Neural progenitor cell (in vitro differentiated cells): ENCODE results near the gene IDI2. TPM values are rescaled to one million over a fixed set of nuclear protein-coding genes. Genes with fewer than 3 reads are reported as not detected.

Experiments
- DNase-seq: peaks from one replicate; pipeline ENCODE4 v3.0.0-alpha.2; 2016; ENCODE audit warnings: low spot score
- H2AFZ ChIP-seq: fragments of 200-600 bp; sonication (generic); replicated peaks from 2 replicates; pipeline ENCODE4 v1.6.1; 2016; ENCODE audit warnings: antibody characterized with exemption
- H3F3A ChIP-seq: fragments of 200-600 bp; sonication (generic); 2 replicates; pipeline ENCODE4 v1.6.1; 2016; ENCODE audit warnings: antibody characterized with exemption, low read depth
- H3K27ac ChIP-seq: fragments of 200-600 bp; sonication (generic); 2 replicates; pipeline ENCODE4 v1.5.1; 2016; ENCODE audit warnings: mild to moderate bottlenecking
- H3K27me3 ChIP-seq: fragments of 200-600 bp; sonication (generic); 2 replicates; pipeline ENCODE4 v1.6.1; 2016; ENCODE audit warnings: mild to moderate bottlenecking, moderate library complexity
- H3K36me3 ChIP-seq: fragments of 200-600 bp; sonication (generic); 2 replicates; pipeline ENCODE4 v1.5.1; 2016
- H3K4me1 ChIP-seq: fragments of 200-600 bp; sonication (generic); 2 replicates; pipeline ENCODE4 v1.6.1; 2016; ENCODE audit warnings: mixed run types
- H3K4me2 ChIP-seq: fragments of 200-600 bp; sonication (generic); 2 replicates; pipeline ENCODE4 v1.6.1; 2016
- H3K4me3 ChIP-seq: fragments of 200-600 bp; sonication (generic); 2 replicates; pipeline ENCODE4 v1.5.1; 2016
- H3K79me2 ChIP-seq: fragments of 200-600 bp; sonication (generic); 2 replicates; pipeline ENCODE4 v1.6.1; 2016; ENCODE audit warnings: low read depth
- H3K9ac ChIP-seq: fragments of 200-600 bp; sonication (generic); 2 replicates; pipeline ENCODE4 v1.6.1; 2016
- H3K9me3 ChIP-seq: fragments of 200-600 bp; sonication (generic); 2 replicates; pipeline ENCODE4 v1.5.1; 2016; ENCODE audit warnings: low read depth
- H4K20me1 ChIP-seq: fragments of 200-600 bp; sonication (generic); 2 replicates; pipeline ENCODE4 v1.6.1; 2016; ENCODE audit warnings: low read depth
- H3K27ac Mint-ChIP-seq: 3 replicates; pipeline ENCODE4 v1.8.0; 2021; ENCODE audit warnings: mixed read lengths
- H3K27me3 Mint-ChIP-seq: 2 replicates; pipeline ENCODE4 v1.8.0; 2022; ENCODE audit warnings: low read depth, mild to moderate bottlenecking, inconsistent platforms, moderate library complexity, mixed read lengths; ENCODE audit not compliant: insufficient read depth
- H3K36me3 Mint-ChIP-seq: 3 replicates; pipeline ENCODE4 v1.8.0; 2021; ENCODE audit warnings: mixed read lengths
- H3K4me1 Mint-ChIP-seq: 3 replicates; pipeline ENCODE4 v1.8.0; 2021; ENCODE audit warnings: mixed read lengths
- H3K4me3 Mint-ChIP-seq: 3 replicates; pipeline ENCODE4 v1.8.0; 2021; ENCODE audit warnings: mild to moderate bottlenecking, moderate library complexity, mixed read lengths
- H3K9me3 Mint-ChIP-seq: 3 replicates; pipeline ENCODE4 v1.8.0; 2020; ENCODE audit warnings: mixed read lengths
- CTCF ChIP-seq: fragments of 200-600 bp; sonication (generic); IDR thresholded peaks from 2 replicates; pipeline ENCODE4 v1.5.1; 2017; ENCODE audit warnings: antibody characterized with exemption, mild to moderate bottlenecking
- EZH2 ChIP-seq: fragments of 200-600 bp; sonication (generic); IDR thresholded peaks from 2 replicates; pipeline ENCODE4 v1.6.1; 2017; ENCODE audit warnings: antibody characterized with exemption, mild to moderate bottlenecking, moderate library complexity
- EZH2phosphoT487 ChIP-seq: fragments of 200-600 bp; sonication (generic); IDR thresholded peaks from 2 replicates; pipeline ENCODE4 v1.6.1; 2017; ENCODE audit warnings: antibody characterized with exemption
- total RNA-seq: library from RNA; depleted of rRNA; stranded (reverse); fragments of >200 nt; gene quantifications from 2 replicates; pipeline ENCODE4 v1.2.3, GENCODE V29; 2015; ENCODE audit warnings: low replicate concordance

The IDI2 gene
- not detected in 2 replicates for total RNA-seq

GRCh38 chr10:1025683-1026082 is at the start of gene IDI2:
TSS of gene IDI2 (minus strand) at chr10:1025859. CDS start at chr10:1024723, 1,136 bp downstream.
- Mint-ChIP-seq H3K27me3 (peaks cover 2% of the 10 kb centered on the region), H3K27ac (no peak within 1 kb of the TSS), H3K4me1 (no peaks in the 10 kb centered on the region), H3K36me3 (peaks cover 4% of the 10 kb centered on the region), H3K4me3 (no peak within 1 kb of the TSS), H3K9me3 (no peaks in the 10 kb centered on the region)
- Histone ChIP-seq H3K4me2 (no peak within 1 kb of the TSS), H3K79me2 (no peaks in the 10 kb centered on the region), H3K27ac (no peak within 1 kb of the TSS), H2AFZ (no peak within 1 kb of the TSS), H3K9ac (no peak within 1 kb of the TSS), H3K36me3 (no peaks in the 10 kb centered on the region), H3K27me3 (no peaks in the 10 kb centered on the region), H3K4me3 (no peak within 1 kb of the TSS), H3K9me3 (no peaks in the 10 kb centered on the region), H3F3A (peaks cover 5% of the 10 kb centered on the region), H4K20me1 (no peaks in the 10 kb centered on the region), H3K4me1 (no peaks in the 10 kb centered on the region)
- TF ChIP-seq CTCF (no peak), EZH2phosphoT487 (no peak), EZH2 (no peak)
- no peak for DNase-seq

GRCh38 chr10:1074748-1075308 is 49.2 kb upstream of the IDI2 start:
- Histone ChIP-seq H3K4me1 (no peaks in the 10 kb centered on the region), H3K9ac (no peak overlapping the region), H3F3A (peaks cover 3% of the 10 kb centered on the region), H3K27me3 (no peaks in the 10 kb centered on the region), H3K27ac (no peak overlapping the region), H3K9me3 (no peaks in the 10 kb centered on the region), H3K36me3 (no peaks in the 10 kb centered on the region), H2AFZ (no peak overlapping the region), H4K20me1 (no peaks in the 10 kb centered on the region), H3K4me3 (no peak overlapping the region), H3K79me2 (no peaks in the 10 kb centered on the region), H3K4me2 (no peak overlapping the region)
- Mint-ChIP-seq H3K27me3 (no peaks in the 10 kb centered on the region), H3K4me3 (no peak overlapping the region), H3K27ac (no peak overlapping the region), H3K36me3 (peaks cover 7% of the 10 kb centered on the region), H3K9me3 (no peaks in the 10 kb centered on the region), H3K4me1 (no peaks in the 10 kb centered on the region)
- TF ChIP-seq EZH2 = no peak
- no peak for TF ChIP-seq EZH2phosphoT487
- peak; percentile 21 for TF ChIP-seq CTCF
- no peak for DNase-seq

GRCh38 chr10:1074052-1074747 is 48.5 kb upstream of the IDI2 start:
- Histone ChIP-seq H3K79me2 (no peaks in the 10 kb centered on the region), H2AFZ (no peak overlapping the region), H3F3A (peaks cover 3% of the 10 kb centered on the region), H3K4me1 (no peaks in the 10 kb centered on the region), H3K27ac (no peak overlapping the region), H3K27me3 (no peaks in the 10 kb centered on the region), H3K4me2 (no peak overlapping the region), H3K9me3 (no peaks in the 10 kb centered on the region), H3K9ac (no peak overlapping the region), H4K20me1 (no peaks in the 10 kb centered on the region), H3K36me3 (no peaks in the 10 kb centered on the region), H3K4me3 (no peak overlapping the region)
- Mint-ChIP-seq H3K4me3 (no peak overlapping the region), H3K27me3 (no peaks in the 10 kb centered on the region), H3K4me1 (no peaks in the 10 kb centered on the region), H3K27ac (no peak overlapping the region), H3K9me3 (no peaks in the 10 kb centered on the region), H3K36me3 (peaks cover 4% of the 10 kb centered on the region)
- TF ChIP-seq EZH2 (no peak), CTCF (no peak), EZH2phosphoT487 (no peak)
- DNase-seq = no peak
